Pulmonary artery endothelial cell (primary cell): Measurements from ENCODE around the gene SRGAP3. TPM values are rescaled to one million over a fixed set of nuclear protein-coding genes. Genes with fewer than 3 reads are reported as not detected.

Experiments used
- DNase-seq: peaks from one replicate; pipeline ENCODE4 v3.0.0-alpha.2; 2011; ENCODE audit warnings: low read depth, low spot score
- total RNA-seq: library from RNA; depleted of rRNA; stranded (reverse); fragments of >200 nt; gene quantifications from 2 replicates; pipeline ENCODE4 v1.2.3, GENCODE V29; 2014

SRGAP3 gene
- total RNA-seq, 1 donor from 2014 or later: 0.13 TPM

GRCh38 chr3:8938021-8938420 lies 311.4 kb downstream of the SRGAP3 start:
- no peak for DNase-seq

GRCh38 chr3:8937064-8938020 lies 312.1 kb downstream of the SRGAP3 start:
- DNase-seq: peak; percentile 57

GRCh38 chr3:8932507-8932906 lies 316.9 kb downstream of the SRGAP3 start:
- no peak for DNase-seq

GRCh38 chr3:8931342-8931741 lies 318.1 kb downstream of the SRGAP3 start:
- DNase-seq: no peak

Other genes with a start within 250 kb of the SRGAP3 start
- gene THUMPD3, start 113.4 kb upstream of the SRGAP3 start, total RNA-seq: 33.4 and 47.5 TPM in 2 replicates
- gene SETD5, start 148.0 kb upstream of the SRGAP3 start, total RNA-seq: 40.2 and 47.0 TPM in 2 replicates